ENCODE data around the gene CALHM5.

GRCh38 chr6:116515141-116515540 is 3.7 kb downstream of the CALHM5 start:
- no peak for TF ChIP-seq CTCF (IDR thresholded peaks at IDR 0.05)
- TF ChIP-seq POLR2A (IDR thresholded peaks at IDR 0.05) = no peak

All from thyroid gland (tissue), 4 donors.